K562 (cell line): ENCODE results near the gene TRMT112. TPM values are rescaled to one million over a fixed set of nuclear protein-coding genes. Genes with fewer than 3 reads are reported as not detected.

Experiments
- ARID4B ChIP-seq: sonication (generic); formaldehyde crosslinking; IDR thresholded peaks from 2 replicates; pipeline ENCODE4 v1.8.0; 2022; ENCODE audit warnings: mild to moderate bottlenecking, missing genetic modification reagents
- ETV5 ChIP-seq: sonication (generic); formaldehyde crosslinking; IDR thresholded peaks from 2 replicates; pipeline ENCODE4 v1.4.0; 2020; ENCODE audit warnings: low read depth, mild to moderate bottlenecking, missing genetic modification reagents
- GABPA ChIP-seq: fragments of 200-800 bp; sonication (Bioruptor generic); conservative IDR thresholded peaks from 2 replicates; pipeline ENCODE4 v1.6.1; 2016; ENCODE audit warnings: low read depth, missing genetic modification characterization, missing compliant biosample characterization
- HMBOX1 ChIP-seq: sonication (generic); IDR thresholded peaks from 2 replicates; pipeline ENCODE4 v1.6.1; 2016
- NCOA1 ChIP-seq: fragments of 450-650 bp; IDR thresholded peaks from 2 replicates; pipeline ENCODE4 v1.6.1; 2016; ENCODE audit warnings: low read depth
- NR2C1 ChIP-seq, 2 experiments: fragments of 450-650 bp; IDR thresholded peaks; 2 replicates each; pipeline ENCODE4 v1.6.1; 2017; ENCODE audit warnings: mild to moderate bottlenecking in 2 of 2, antibody characterized with exemption in 1 of 2, inconsistent platforms in 1 of 2, missing compliant biosample characterization in 1 of 2, missing genetic modification characterization in 1 of 2
- POLR2B ChIP-seq: fragments of 450-650 bp; IDR thresholded peaks from 2 replicates; pipeline ENCODE4 v1.6.1; 2018; ENCODE audit warnings: low read depth; ENCODE audit not compliant: partially characterized antibody
- RBM17 ChIP-seq: fragments of 200-400 bp; formaldehyde crosslinking; IDR thresholded peaks from 2 replicates; pipeline ENCODE4 v1.6.1; 2017; ENCODE audit warnings: low read depth, mild to moderate bottlenecking, low read length, borderline replicate concordance
- STAT5A ChIP-seq: IDR thresholded peaks from 2 replicates; pipeline ENCODE4 v1.6.1; 2012; ENCODE audit warnings: low read length, inconsistent platforms, borderline replicate concordance
- TCF7 ChIP-seq: sonication (generic); IDR thresholded peaks from 2 replicates; pipeline ENCODE4 v1.6.1; 2016; ENCODE audit warnings: antibody characterized with exemption, borderline replicate concordance
- ZFP36 ChIP-seq: fragments of 150-350 bp; IDR thresholded peaks from 2 replicates; pipeline ENCODE4 v1.6.1; 2018; ENCODE audit warnings: low read length, low read depth; ENCODE audit not compliant: partially characterized antibody
- ZNF23 ChIP-seq: fragments of 250-450 bp; sonication (Bioruptor Pico); IDR thresholded peaks from 2 replicates; pipeline ENCODE4 v1.4.0; 2020; ENCODE audit warnings: mild to moderate bottlenecking
- ZNF324 ChIP-seq: fragments of 250-450 bp; sonication (Bioruptor Pico); IDR thresholded peaks from 2 replicates; pipeline ENCODE4 v1.4.0; 2020; ENCODE audit warnings: mild to moderate bottlenecking
- ZNF57 ChIP-seq: fragments of 450-650 bp; formaldehyde crosslinking; IDR thresholded peaks from 2 replicates; pipeline ENCODE4 v1.4.0; 2020; ENCODE audit warnings: mild to moderate bottlenecking, moderate library complexity
- ZNF584 ChIP-seq: fragments of 200-800 bp; sonication (Bioruptor generic); IDR thresholded peaks from 2 replicates; pipeline ENCODE4 v1.6.1; 2016; ENCODE audit warnings: low read depth, mild to moderate bottlenecking, missing genetic modification characterization, missing compliant biosample characterization
- ZNF586 ChIP-seq: fragments of 450-650 bp; formaldehyde crosslinking; conservative IDR thresholded peaks from 2 replicates; pipeline ENCODE4 v1.4.0; 2020; ENCODE audit warnings: mild to moderate bottlenecking, moderate library complexity
- ZNF79 ChIP-seq: fragments of 250-450 bp; sonication (Bioruptor Pico); IDR thresholded peaks from 2 replicates; pipeline ENCODE4 v1.4.0; 2020; ENCODE audit warnings: low read depth, mild to moderate bottlenecking, moderate library complexity
- polyA plus RNA-seq, 8 experiments: library from polyadenylated mRNA; depleted of rRNA in 4 of 8; stranded (reverse) in 5 of 8; unstranded in 3 of 8; fragments of >200 nt; fragmentation: Nextera tagmentation in 2 of 8; fragmentation: Illumina TruSeq in 1 of 8; extraction: Ambion mirVana in 2 of 8; extraction: Trizol in 1 of 8; gene quantifications; 2 replicates each; pipeline versions ENCODE4 v1.2.1 to v1.2.3, GENCODE V29; 2011 to 2014; ENCODE audit warnings: inconsistent platforms in 1 of 8, missing spikeins in 1 of 8
- total RNA-seq, 7 experiments: library from RNA; depleted of rRNA in 6 of 7; stranded (reverse); fragments of >200 nt in 6 of 7; fragmentation: Illumina TruSeq in 2 of 7; extraction: Trizol in 2 of 7; gene quantifications; 2 replicates each; pipeline versions ENCODE4 v1.2.1 to v1.2.3, GENCODE V29; 2011 to 2021; ENCODE audit warnings: low replicate concordance in 1 of 7
- TF ChIP-seq, protein P1 (sequence below), 2 experiments: IDR thresholded peaks; 2 replicates each; pipeline ENCODE4 v1.6.1; 2011; ENCODE audit warnings: borderline replicate concordance in 1 of 2, control low read depth in 1 of 2, low read depth in 1 of 2, low read length in 1 of 2, mild to moderate bottlenecking in 1 of 2, mixed read lengths in 1 of 2, moderate library complexity in 1 of 2; ENCODE audit not compliant: insufficient read depth in 1 of 2, insufficient read length in 1 of 2, poor library complexity in 1 of 2, severe bottlenecking in 1 of 2; ENCODE audit errors: extremely low read depth in 1 of 2
- TF ChIP-seq, protein P2 (sequence below): fragments of 450-650 bp; IDR thresholded peaks from one replicate; pipeline ENCODE4 v1.6.1; 2018; ENCODE audit warnings: mild to moderate bottlenecking, moderate library complexity; ENCODE audit not compliant: partially characterized antibody

Gene TRMT112
- total and polyA plus RNA-seq, 9 of the 15 experiments (the other 6 are each of a cell fraction or from before 2014, with no cell fraction given) = 162 to 444 (median 300) TPM

GRCh38 chr11:64358907-64359711, 41.8 kb upstream of the TRMT112 start, which contains the start of gene RPS6KA4 (continued):
- TF ChIP-seq TCF7 (no peak), ZNF57 (CRISPR knock-in tag) (no peak), ARID4B (CRISPR knock-in tag) (peak; percentile 20; the same call in 1 of the 2 replicates), STAT5A (no peak), ETV5 (no peak), GABPA (peak; percentile 42; the same call in 1 of the 2 replicates), NCOA1 (no peak), NR2C1 (IDR thresholded peaks at IDR 0.05) (no peak), NR2C1 (tag; IDR thresholded peaks at IDR 0.05) (no peak), ZFP36 (no peak), POLR2B (peak; percentile 34), ZNF324 (CRISPR knock-in tag) (no peak), ZNF584 (CRISPR knock-in tag) (no peak), RBM17 (no peak), HMBOX1 (no peak), ZNF79 (CRISPR knock-in tag) (no peak), ZNF23 (CRISPR knock-in tag) (no peak), ZNF586 (CRISPR knock-in tag) (no peak)
- TF ChIP-seq, protein P1, sequence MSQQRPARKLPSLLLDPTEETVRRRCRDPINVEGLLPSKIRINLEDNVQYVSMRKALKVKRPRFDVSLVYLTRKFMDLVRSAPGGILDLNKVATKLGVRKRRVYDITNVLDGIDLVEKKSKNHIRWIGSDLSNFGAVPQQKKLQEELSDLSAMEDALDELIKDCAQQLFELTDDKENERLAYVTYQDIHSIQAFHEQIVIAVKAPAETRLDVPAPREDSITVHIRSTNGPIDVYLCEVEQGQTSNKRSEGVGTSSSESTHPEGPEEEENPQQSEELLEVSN (IDR thresholded peaks at IDR 0.05; ENCODE audit: borderline replicate concordance in 1 of 2, extremely low read depth in 1 of 2, insufficient read depth in 1 of 2, insufficient read length in 1 of 2, low read depth in 1 of 2, low read length in 1 of 2, poor library complexity in 1 of 2, severe bottlenecking in 1 of 2) = peak; percentile 69 to 97
- TF ChIP-seq, protein P2, sequence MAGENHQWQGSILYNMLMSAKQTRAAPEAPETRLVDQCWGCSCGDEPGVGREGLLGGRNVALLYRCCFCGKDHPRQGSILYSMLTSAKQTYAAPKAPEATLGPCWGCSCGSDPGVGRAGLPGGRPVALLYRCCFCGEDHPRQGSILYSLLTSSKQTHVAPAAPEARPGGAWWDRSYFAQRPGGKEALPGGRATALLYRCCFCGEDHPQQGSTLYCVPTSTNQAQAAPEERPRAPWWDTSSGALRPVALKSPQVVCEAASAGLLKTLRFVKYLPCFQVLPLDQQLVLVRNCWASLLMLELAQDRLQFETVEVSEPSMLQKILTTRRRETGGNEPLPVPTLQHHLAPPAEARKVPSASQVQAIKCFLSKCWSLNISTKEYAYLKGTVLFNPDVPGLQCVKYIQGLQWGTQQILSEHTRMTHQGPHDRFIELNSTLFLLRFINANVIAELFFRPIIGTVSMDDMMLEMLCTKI = no peak
